ENCODE results near the gene RNF166. TPM values are rescaled to one million over a fixed set of nuclear protein-coding genes. Genes with fewer than 3 reads are reported as not detected.

RNF166 gene
- total and polyA plus RNA-seq, 4 experiments from 2014 or later = 90.5 to 137 (median 111) TPM

DNA sequence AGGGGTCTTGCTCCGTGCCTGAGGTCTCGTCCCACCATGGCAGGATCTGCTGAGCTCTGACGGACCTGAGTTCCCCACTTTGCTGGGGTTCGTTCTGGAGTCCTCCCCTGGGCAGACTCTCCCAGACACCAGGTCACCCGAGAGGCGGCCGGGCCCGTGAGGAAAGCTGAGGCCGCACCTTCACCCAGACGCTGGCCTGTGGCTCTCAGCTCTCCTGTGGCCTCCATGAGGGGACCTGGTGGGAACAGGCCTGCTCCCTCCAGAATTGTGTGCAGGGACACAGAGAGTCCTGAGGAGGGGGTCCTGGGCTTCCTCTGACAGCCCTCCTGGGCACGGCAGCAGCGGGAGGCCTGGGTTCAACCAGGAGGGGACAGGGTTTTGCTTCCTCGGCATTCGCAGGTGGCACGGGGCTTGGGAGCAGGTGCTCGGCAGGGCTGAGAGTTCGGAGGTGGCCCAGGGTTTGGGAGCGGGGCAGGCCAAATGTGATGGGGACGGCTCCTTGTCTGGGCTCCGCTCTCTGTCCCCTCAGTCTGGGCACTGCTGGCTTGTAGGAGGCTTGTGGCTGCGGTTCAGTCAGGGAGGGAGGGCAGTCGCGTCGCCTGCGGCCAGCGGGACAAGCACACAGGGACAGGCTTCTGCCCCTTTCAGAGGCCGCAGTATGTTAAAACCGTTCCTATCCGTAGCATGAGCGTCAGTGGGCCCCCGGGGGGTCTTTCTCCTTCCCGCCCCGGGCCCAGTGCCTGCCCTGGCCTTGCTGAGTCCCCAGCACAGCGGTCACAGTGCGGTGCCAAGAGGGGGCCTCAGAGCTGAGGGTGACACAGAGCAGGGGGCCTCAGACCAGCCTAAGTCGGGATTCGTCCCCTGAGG, 11.8 kb downstream of the RNF166 start:
- ChIA-PET CTCF (ENCODE audit: partially characterized antibody) (no interaction called here), POLR2A (ENCODE audit: partially characterized antibody) (interaction anchor here (1.1 to 10.2 kb wide), 3 partner anchors 10 to 45 kb away, joined by 3 to 249 read pairs (median 3); partner anchors contain the start of genes CTU2, MVD and RNF166)
- Histone ChIP-seq H3K4me1 (ENCODE audit: insufficient read depth, low read length) (peaks cover 85% of the 10 kb centered on the region), H3K27me3 (ENCODE audit: insufficient read depth, low read length) (no peaks in the 10 kb centered on the region), H3K4me3 (ENCODE audit: low read length in 2 of 2) (no peak overlapping the region), H3K36me3 (ENCODE audit: insufficient read depth, low read length) (peaks cover 38% of the 10 kb centered on the region), H3K27ac (ENCODE audit: low read depth, low read length) (peak overlapping the region; percentile 16), H3K9me3 (ENCODE audit: control insufficient read depth in 1 of 2, low read length in 2 of 2) (no peaks in the 10 kb centered on the region)
- H3K9me3 Mint-ChIP-seq = peaks cover 0 to 2% (median 0%) of the 10 kb centered on the region in 8 donors
- peak overlapping the region in 1 of 8 donors; percentile 10 for H3K4me3 Mint-ChIP-seq
- H3K4me1 Mint-ChIP-seq = peaks cover 21 to 77% (median 49%) of the 10 kb centered on the region in 4 donors
- intact Hi-C loops (cut with micrococcal nuclease) = no loop called here
- no peaks in the 10 kb centered on the region for H3K27me3 Mint-ChIP-seq
- H3K36me3 Mint-ChIP-seq = peaks cover 14 to 18% of the 10 kb centered on the region in 2 donors
- no peak for DNase-seq
- peak overlapping the region; percentile 44 to 94 (median 68) for H3K27ac Mint-ChIP-seq

DNA sequence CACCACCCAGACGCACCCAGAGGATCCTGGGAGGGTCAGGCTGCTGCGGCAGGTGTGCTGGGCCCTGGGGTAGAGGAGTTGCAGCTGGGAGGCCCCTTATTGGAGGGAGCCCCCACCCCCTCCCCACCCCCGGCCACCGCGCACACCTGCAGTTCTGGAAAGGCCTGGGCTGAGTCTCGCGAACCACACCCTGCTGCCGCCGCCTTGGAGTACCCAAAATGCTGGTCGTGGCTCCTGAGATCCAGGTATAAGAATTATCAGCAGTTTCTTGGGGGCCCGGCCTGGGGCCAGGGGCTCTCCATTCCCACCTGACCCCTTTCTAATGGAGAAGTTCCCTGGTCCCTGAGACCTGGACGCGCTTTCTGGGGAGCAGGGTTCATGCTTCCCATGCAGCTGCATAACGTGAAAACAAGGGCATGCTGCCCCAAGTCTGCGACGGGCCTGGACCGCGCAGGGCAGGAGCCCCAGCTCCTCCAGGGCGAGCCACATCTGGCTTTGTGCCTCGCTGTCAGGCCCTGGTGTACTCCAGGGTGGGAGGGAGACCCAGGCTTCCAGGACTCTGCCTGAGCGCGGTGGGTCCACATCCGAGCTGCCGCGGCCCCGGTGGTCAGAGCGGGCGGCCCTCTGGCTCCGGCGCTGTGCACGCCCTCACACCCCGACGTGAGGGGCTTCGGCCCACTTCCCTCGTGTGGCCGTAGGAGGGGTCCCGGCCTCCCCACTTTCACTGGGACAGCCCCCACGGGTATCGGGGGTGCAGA, 12.6 kb downstream of the RNF166 start:
- H3K27ac Mint-ChIP-seq = peak overlapping the region in 5 of 7 donors; percentile 82 to 94 (median 90)
- Histone ChIP-seq H3K27ac (ENCODE audit: low read depth, low read length) (peak overlapping the region; percentile 36), H3K36me3 (ENCODE audit: insufficient read depth, low read length) (peaks cover 32% of the 10 kb centered on the region), H3K9me3 (ENCODE audit: control insufficient read depth in 1 of 2, low read length in 2 of 2) (no peaks in the 10 kb centered on the region), H3K4me3 (ENCODE audit: low read length in 2 of 2) (no peak overlapping the region), H3K27me3 (ENCODE audit: insufficient read depth, low read length) (no peaks in the 10 kb centered on the region), H3K4me1 (ENCODE audit: insufficient read depth, low read length) (peaks cover 78% of the 10 kb centered on the region)
- POLR2A ChIA-PET (ENCODE audit: partially characterized antibody) = interaction anchor here (1.1 to 10.2 kb wide), 4 partner anchors 10 to 44 kb away, joined by 3 to 249 read pairs (median 4); partner anchors contain the start of genes CTU2, MVD and RNF166
- no peaks in the 10 kb centered on the region for H3K27me3 Mint-ChIP-seq
- H3K4me1 Mint-ChIP-seq = peaks cover 23 to 79% (median 52%) of the 10 kb centered on the region in 4 donors
- peaks cover 0 to 2% (median 0%) of the 10 kb centered on the region in 8 donors for H3K9me3 Mint-ChIP-seq
- CTCF ChIA-PET (ENCODE audit: partially characterized antibody) = interaction anchor here (1.7 kb wide), 2 partner anchors 8 to 13 kb away, joined by 3 to 4 read pairs; no protein-coding TSS in a partner anchor
- DNase-seq = no peak
- intact Hi-C loops (cut with micrococcal nuclease) = loop anchor here (1.0 kb wide), 1 partner anchor 8 kb away; no protein-coding TSS in a partner anchor
- H3K4me3 Mint-ChIP-seq = peak overlapping the region in 4 of 8 donors; percentile 15 to 76 (median 52)
- H3K36me3 Mint-ChIP-seq = peaks cover 14 to 18% of the 10 kb centered on the region in 2 donors

DNA sequence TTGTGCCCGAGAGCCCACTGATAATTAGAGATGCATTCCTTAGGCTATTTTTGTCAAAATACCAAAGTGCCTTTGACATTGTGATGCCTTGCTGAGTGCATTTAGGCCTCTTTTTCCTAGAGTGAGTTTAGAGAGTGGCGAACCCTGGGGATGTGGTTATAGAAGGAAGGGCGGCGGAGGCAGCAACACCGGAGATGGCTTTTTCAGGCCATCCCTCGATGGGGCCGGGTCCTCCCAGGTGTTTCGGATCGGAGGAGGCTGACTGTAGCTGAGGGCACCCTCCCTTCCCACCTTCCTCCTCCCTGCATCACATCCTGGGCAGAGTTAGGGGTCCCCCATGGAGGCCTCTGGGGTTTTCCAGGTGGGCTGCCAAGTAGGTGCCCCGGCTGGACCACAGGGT, 13.3 kb downstream of the RNF166 start:
- ChIA-PET CTCF (ENCODE audit: partially characterized antibody) (interaction anchor here (1.2 to 1.7 kb wide), 4 partner anchors 9 to 73 kb away, joined by 3 to 4 read pairs (median 4); no protein-coding TSS in a partner anchor), POLR2A (ENCODE audit: partially characterized antibody) (interaction anchor here (0.9 to 10.2 kb wide), 5 partner anchors 9 to 59 kb away, joined by 3 to 249 read pairs (median 3); partner anchors contain the start of genes CTU2 and RNF166)
- H3K9me3 Mint-ChIP-seq = peaks cover 0 to 1% (median 0%) of the 10 kb centered on the region in 8 donors
- H3K36me3 Mint-ChIP-seq = peaks cover 8 to 12% of the 10 kb centered on the region in 2 donors
- Histone ChIP-seq H3K4me1 (ENCODE audit: insufficient read depth, low read length) (peaks cover 71% of the 10 kb centered on the region), H3K36me3 (ENCODE audit: insufficient read depth, low read length) (peaks cover 25% of the 10 kb centered on the region), H3K4me3 (ENCODE audit: low read length in 2 of 2) (peak overlapping the region in 1 of 2 donors; percentile 39), H3K27me3 (ENCODE audit: insufficient read depth, low read length) (no peaks in the 10 kb centered on the region), H3K27ac (ENCODE audit: low read depth, low read length) (peak overlapping the region; percentile 36), H3K9me3 (ENCODE audit: control insufficient read depth in 1 of 2, low read length in 2 of 2) (no peaks in the 10 kb centered on the region)
- peak overlapping the region; percentile 19 to 94 (median 90) for H3K27ac Mint-ChIP-seq
- H3K4me3 Mint-ChIP-seq = peak overlapping the region in 7 of 8 donors; percentile 57 to 87 (median 76)
- no peaks in the 10 kb centered on the region for H3K27me3 Mint-ChIP-seq
- DNase-seq = peak in 3 of 5 donors; percentile 26 to 45 (median 43)
- H3K4me1 Mint-ChIP-seq = peaks cover 21 to 72% (median 49%) of the 10 kb centered on the region in 4 donors
- intact Hi-C loops (cut with micrococcal nuclease) = loop anchor here (1.0 kb wide), 1 partner anchor 8 kb away; no protein-coding TSS in a partner anchor

DNA sequence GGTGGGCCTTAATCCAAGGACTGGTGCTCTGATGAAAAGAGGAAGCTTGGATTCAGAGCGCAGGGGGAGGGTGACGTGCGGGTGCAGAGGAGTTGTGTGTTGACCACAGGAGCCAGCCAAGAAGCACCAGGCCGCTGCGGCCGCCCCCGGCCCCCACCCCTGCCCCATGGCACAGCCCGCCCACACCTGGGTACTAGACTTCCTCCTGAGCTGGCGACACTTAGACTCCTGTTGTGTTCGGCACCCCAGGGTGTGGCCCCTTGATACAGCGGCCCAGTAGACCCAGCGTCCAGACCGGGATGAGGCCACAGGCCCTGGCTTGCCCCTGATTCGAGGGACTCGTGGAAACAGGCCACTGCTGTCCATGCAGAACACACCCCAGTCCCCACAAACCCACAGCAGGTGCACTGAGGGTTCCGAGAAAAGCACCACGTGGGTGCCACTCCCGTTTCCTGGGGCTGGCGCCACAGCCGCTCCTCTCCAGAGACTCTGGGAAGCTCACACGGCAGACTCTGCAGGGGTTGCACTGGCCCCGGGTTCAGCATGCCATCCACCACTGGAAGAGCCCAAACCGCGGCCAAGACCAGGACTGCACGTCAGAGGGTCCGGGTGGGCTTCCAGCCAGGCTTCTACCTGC, 14.2 kb downstream of the RNF166 start:
- Histone ChIP-seq H3K27me3 (ENCODE audit: insufficient read depth, low read length) (no peaks in the 10 kb centered on the region), H3K4me3 (ENCODE audit: low read length in 2 of 2) (peak overlapping the region; percentile 39), H3K27ac (ENCODE audit: low read depth, low read length) (peak overlapping the region; percentile 36), H3K36me3 (ENCODE audit: insufficient read depth, low read length) (peaks cover 16% of the 10 kb centered on the region), H3K9me3 (ENCODE audit: control insufficient read depth in 1 of 2, low read length in 2 of 2) (no peaks in the 10 kb centered on the region), H3K4me1 (ENCODE audit: insufficient read depth, low read length) (peaks cover 70% of the 10 kb centered on the region)
- Mint-ChIP-seq H3K4me3 (peak overlapping the region; percentile 48 to 87 (median 77)), H3K36me3 (peaks cover 4 to 8% of the 10 kb centered on the region in 2 donors), H3K9me3 (no peaks in the 10 kb centered on the region), H3K27me3 (no peaks in the 10 kb centered on the region), H3K4me1 (peaks cover 21 to 67% (median 45%) of the 10 kb centered on the region in 4 donors), H3K27ac (peak overlapping the region; percentile 82 to 94 (median 92))
- POLR2A ChIA-PET (ENCODE audit: partially characterized antibody) = interaction anchor here (0.9 to 10.2 kb wide), 4 partner anchors 9 to 59 kb away, joined by 3 to 249 read pairs (median 4); partner anchors contain the start of genes CTU2 and RNF166
- intact Hi-C loops (cut with micrococcal nuclease) = no loop called here
- CTCF ChIA-PET (ENCODE audit: partially characterized antibody) = interaction anchor here (1.2 to 1.7 kb wide), 4 partner anchors 10 to 72 kb away, joined by 3 to 4 read pairs (median 4); no protein-coding TSS in a partner anchor
- DNase-seq = no peak

DNA sequence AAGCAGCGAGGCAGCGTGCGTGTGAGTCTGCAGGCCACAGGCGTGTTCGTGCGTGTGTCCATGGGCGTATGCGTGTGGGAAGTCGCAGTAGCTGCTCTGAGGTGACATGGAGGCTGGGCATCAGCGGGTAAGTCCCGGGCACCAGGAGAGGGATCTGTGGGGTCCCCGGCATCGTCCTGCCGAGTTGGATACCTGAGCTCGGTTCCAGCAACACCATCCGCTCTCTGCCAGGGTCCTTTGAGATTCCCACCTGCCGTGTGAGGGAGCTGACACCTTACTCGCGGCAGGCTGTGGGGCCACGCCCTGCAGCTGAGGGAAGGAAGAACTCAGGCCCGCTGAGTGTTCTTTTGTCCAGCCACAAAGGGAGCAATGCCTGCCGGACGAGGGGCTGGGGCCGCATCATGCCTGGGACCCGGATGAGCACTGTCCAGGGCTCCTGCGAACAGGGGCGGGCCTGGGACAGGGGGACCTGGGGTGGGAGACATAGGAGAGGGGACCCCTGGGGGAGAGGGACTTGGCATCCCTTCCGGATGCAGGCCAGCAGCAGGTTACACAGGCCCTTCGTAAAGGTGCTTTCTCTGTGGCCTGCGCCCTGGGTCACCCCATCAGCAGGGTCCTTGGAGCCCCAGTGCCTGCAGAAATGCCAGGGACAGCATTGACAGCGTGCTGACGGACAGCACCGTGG, 14.9 kb downstream of the RNF166 start:
- no peaks in the 10 kb centered on the region for H3K27me3 ChIP-seq (ENCODE audit: insufficient read depth, low read length)
- H3K4me3 Mint-ChIP-seq = peak overlapping the region; percentile 21 to 87 (median 71)
- DNase-seq = no peak
- H3K27ac ChIP-seq (ENCODE audit: low read depth, low read length) = peak overlapping the region; percentile 36
- POLR2A ChIA-PET (ENCODE audit: partially characterized antibody) = interaction anchor here (10.2 kb wide), 1 partner anchor 13 kb away, joined by 249 read pairs; the partner anchor contains the start of genes CTU2 and RNF166
- H3K27ac Mint-ChIP-seq = peak overlapping the region; percentile 40 to 94 (median 90)
- intact Hi-C loops (cut with micrococcal nuclease) = no loop called here
- no peaks in the 10 kb centered on the region for H3K9me3 ChIP-seq (ENCODE audit: control insufficient read depth in 1 of 2, low read length in 2 of 2)
- no peaks in the 10 kb centered on the region for H3K9me3 Mint-ChIP-seq
- H3K36me3 Mint-ChIP-seq = peaks cover 0 to 4% of the 10 kb centered on the region in 2 donors
- CTCF ChIA-PET (ENCODE audit: partially characterized antibody) = interaction anchor here (1.7 kb wide), 1 partner anchor 71 kb away, joined by 4 read pairs; no protein-coding TSS in a partner anchor
- H3K4me1 Mint-ChIP-seq = peaks cover 21 to 67% (median 45%) of the 10 kb centered on the region in 4 donors
- H3K36me3 ChIP-seq (ENCODE audit: insufficient read depth, low read length) = peaks cover 9% of the 10 kb centered on the region
- H3K27me3 Mint-ChIP-seq = no peaks in the 10 kb centered on the region
- H3K4me1 ChIP-seq (ENCODE audit: insufficient read depth, low read length) = peaks cover 75% of the 10 kb centered on the region
- peak overlapping the region; percentile 32 to 39 for H3K4me3 ChIP-seq (ENCODE audit: low read length in 2 of 2)

Data from CD4-positive, alpha-beta memory T cell (primary cell).